ENCODE measurements around the gene MDM2. TPM values are rescaled to one million over a fixed set of nuclear protein-coding genes. Genes with fewer than 3 reads are reported as not detected.

The MDM2 gene
- total and polyA plus RNA-seq, 2 of the 8 experiments (the other 6 are each of a cell fraction or from before 2014, with no cell fraction given): 15.1 to 115 TPM

DNA sequence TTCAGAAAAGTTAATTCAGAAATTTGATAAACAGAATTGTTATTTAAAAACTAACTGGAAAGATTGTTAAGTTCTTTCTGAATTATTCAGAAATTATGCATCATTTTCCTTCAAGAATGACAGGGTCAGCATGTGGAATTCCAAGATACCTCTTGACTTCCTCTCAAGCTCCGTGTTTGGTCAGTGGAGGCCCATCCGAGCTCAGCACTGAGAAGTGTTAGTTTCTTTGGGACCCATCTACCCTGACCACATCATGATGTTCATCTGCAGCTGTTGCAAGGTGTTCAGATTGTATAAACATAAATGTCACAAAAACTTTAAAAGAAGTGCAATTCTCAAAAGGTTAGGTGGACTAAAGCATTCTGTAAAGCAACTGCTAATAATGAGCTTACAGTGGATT is 33.7 kb downstream of the MDM2 start:
- Histone ChIP-seq H2BK120ac (replicated peaks; ENCODE audit: low read depth, low read length) (no peak overlapping the region), H4K8ac (ENCODE audit: extremely low read depth, insufficient read depth, low read length) (no peak overlapping the region), H3K14ac (ENCODE audit: insufficient read length) (no peak overlapping the region), H3K79me1 (ENCODE audit: low read depth, low read length) (no peaks in the 10 kb centered on the region), H2BK12ac (ENCODE audit: low read depth, low read length) (no peak overlapping the region), H4K91ac (replicated peaks; ENCODE audit: insufficient read length, low read length) (no peak overlapping the region), H4K5ac (ENCODE audit: insufficient read length, low read depth, low read length) (no peak overlapping the region), H3K27ac (ENCODE audit: low read depth, low read length) (no peak overlapping the region), H2BK5ac (ENCODE audit: low read depth, low read length) (no peak overlapping the region), H2BK20ac (ENCODE audit: low read length) (no peak overlapping the region), H3K18ac (ENCODE audit: extremely low read depth, low read length) (no peak overlapping the region), H2BK15ac (ENCODE audit: low read length) (no peak overlapping the region), H3K23ac (ENCODE audit: insufficient read length) (no peak overlapping the region), H3K4me1 (replicated peaks in 1 of 4; ENCODE audit: control insufficient read depth in 3 of 4, insufficient read depth in 4 of 4, low read length in 3 of 4) (no peaks in the 10 kb centered on the region), H3K23me2 (ENCODE audit: low read depth, low read length) (no peaks in the 10 kb centered on the region), H2AK5ac (ENCODE audit: low read depth, low read length) (no peak overlapping the region), H4K20me1 (replicated peaks in 1 of 2; ENCODE audit: control insufficient read depth in 1 of 2, insufficient read depth in 2 of 2, low read length in 2 of 2) (peaks cover 4 to 5% of the 10 kb centered on the region in 2 experiments), H3K4ac (replicated peaks; ENCODE audit: insufficient read length, low read depth, low read length) (no peak overlapping the region), H3K9ac (replicated peaks in 1 of 4; ENCODE audit: extremely low read depth in 1 of 4, low read depth in 3 of 4, low read length in 3 of 4) (no peak overlapping the region), H3K27me3 (replicated peaks in 1 of 4; ENCODE audit: control insufficient read depth in 3 of 4, extremely low read depth in 1 of 4, insufficient read depth in 3 of 4, low read length in 3 of 4) (no peaks in the 10 kb centered on the region), H3K36me3 (ENCODE audit: control insufficient read depth in 2 of 4, insufficient read depth in 4 of 4, low read length in 3 of 4) (peaks cover 20 to 68% (median 55%) of the 10 kb centered on the region in 4 experiments), H3K4me3 (ENCODE audit: extremely low read depth in 1 of 4, insufficient read depth in 2 of 4, low read depth in 3 of 4, low read length in 4 of 4) (no peak overlapping the region), H2AFZ (ENCODE audit: low read length) (no peak overlapping the region), H3K56ac (replicated peaks; ENCODE audit: insufficient read length, low read depth, low read length) (no peak overlapping the region), H3K79me2 (ENCODE audit: control insufficient read depth in 1 of 2, insufficient read depth in 2 of 2, low read length in 2 of 2) (0 out of 4 replicates have a peak, but pooled peaks cover 0 to 4% of the 10 kb centered on the region in 2 experiments), H3K9me3 (ENCODE audit: insufficient read depth in 2 of 2, low read depth in 1 of 2, low read length in 1 of 2) (no peaks in the 10 kb centered on the region), H3K4me2 (ENCODE audit: insufficient read depth in 1 of 2, low read depth in 2 of 2, low read length in 2 of 2) (no peak overlapping the region)
- TF ChIP-seq ATF2 (IDR thresholded peaks at IDR 0.05; ENCODE audit: low read length): no peak
- TF ChIP-seq, protein P1, sequence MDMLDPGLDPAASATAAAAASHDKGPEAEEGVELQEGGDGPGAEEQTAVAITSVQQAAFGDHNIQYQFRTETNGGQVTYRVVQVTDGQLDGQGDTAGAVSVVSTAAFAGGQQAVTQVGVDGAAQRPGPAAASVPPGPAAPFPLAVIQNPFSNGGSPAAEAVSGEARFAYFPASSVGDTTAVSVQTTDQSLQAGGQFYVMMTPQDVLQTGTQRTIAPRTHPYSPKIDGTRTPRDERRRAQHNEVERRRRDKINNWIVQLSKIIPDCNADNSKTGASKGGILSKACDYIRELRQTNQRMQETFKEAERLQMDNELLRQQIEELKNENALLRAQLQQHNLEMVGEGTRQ (IDR thresholded peaks at IDR 0.05; ENCODE audit: low read length): no peak
- no peak for TF ChIP-seq SP2 (IDR thresholded peaks at IDR 0.05; ENCODE audit: low read length)
- no peak for TF ChIP-seq CTBP2 (IDR thresholded peaks at IDR 0.05; ENCODE audit: borderline replicate concordance, insufficient read depth, insufficient read length, low read length)
- no peak for TF ChIP-seq EGR1 (IDR thresholded peaks at IDR 0.05; ENCODE audit: borderline replicate concordance, low read depth, low read length)
- no peak for TF ChIP-seq PHF8 (conservative IDR thresholded peaks at IDR 0.05; ENCODE audit: low read depth, low read length)
- POLR2A ChIA-PET (ENCODE audit: partially characterized antibody): interaction anchor here (0.8 to 1.8 kb wide), 5 partner anchors 12 to 34 kb away, joined by 3 to 5 read pairs (median 4); partner anchors contain the start of gene MDM2
- 92% methylated on average over 2 of the region's 2 CpGs; no CpG with 5 or more reads in 1 of the 2 experiments for WGBS, 2 experiments (ENCODE audit: extremely low coverage in 1 of 2, insufficient coverage in 1 of 2, insufficient read length in 1 of 2, insufficient replicate concordance in 2 of 2, low coverage in 1 of 2, low lambda C conversion rate in 2 of 2, missing lambda C conversion rate in 1 of 2)
- CTCF ChIA-PET (ENCODE audit: partially characterized antibody): no interaction called here
- DNase-seq (ENCODE audit: low read depth in 1 of 2, low spot score in 2 of 2) (no peak), FAIRE-seq (no peak)

Data from H1 (cell line).